GM12892 (cell line): ENCODE measurements around the gene PIGZ.

Experiments used
- POLR2A ChIP-seq: IDR thresholded peaks from 2 replicates; pipeline ENCODE4 v1.6.1; 2011; ENCODE audit warnings: low read depth, low read length, control low read depth
- POLR2AphosphoS5 ChIP-seq: IDR thresholded peaks from 2 replicates; pipeline ENCODE4 v1.6.1; 2011; ENCODE audit warnings: low read depth, low read length, control low read depth

DNA sequence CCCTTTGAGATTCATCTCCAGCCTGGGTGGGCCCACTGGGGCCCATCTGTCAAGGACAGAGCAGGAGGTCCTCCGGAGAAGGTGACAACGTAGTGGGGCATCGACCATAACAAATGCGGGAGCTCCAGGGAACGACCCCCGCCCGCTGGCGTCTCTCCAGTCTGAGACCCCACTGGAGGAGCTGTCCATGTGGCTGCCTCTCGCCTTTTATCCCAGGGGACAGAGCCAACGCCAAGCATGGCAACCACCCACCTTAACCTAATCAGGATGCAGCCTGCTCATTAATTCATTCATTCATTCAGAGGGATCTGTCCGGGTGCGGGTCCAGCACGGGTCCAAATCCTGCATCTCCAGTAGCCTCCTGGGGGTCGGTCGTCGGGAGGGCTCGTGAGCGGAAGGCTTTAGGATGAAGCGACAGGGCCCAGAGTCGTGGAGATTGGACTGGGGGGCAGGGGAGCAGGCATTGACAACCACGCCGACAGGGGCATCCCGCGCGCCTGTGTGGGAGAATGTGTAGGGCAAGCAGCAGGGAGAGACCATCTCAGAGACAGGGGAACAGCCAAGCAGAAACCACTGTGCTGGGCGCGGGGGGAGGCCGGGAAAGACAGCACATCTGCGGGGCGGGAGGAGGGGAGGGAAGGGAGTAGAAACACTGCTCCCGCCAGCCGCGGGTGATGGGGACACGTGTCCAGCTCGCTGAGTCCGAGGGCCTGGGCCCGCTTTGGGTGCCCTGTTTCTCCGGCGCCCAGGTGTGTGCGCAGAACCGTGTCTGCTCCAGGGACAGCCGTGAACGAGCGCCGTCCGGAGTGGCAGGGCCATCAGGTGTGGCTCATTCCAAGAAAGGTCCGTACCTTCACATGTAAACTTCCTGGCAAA lies 1.9 kb downstream of the PIGZ start:
- TF ChIP-seq POLR2AphosphoS5 (no peak), POLR2A (no peak)
